ENCODE measurements around the gene SRL. TPM values are rescaled to one million over a fixed set of nuclear protein-coding genes. Genes with fewer than 3 reads are reported as not detected.
A peak's percentile ranks its signal among the peaks of the same experiment; 100 is the strongest.

Gene SRL
- total RNA-seq, 2 donors from 2014 or later: 295 to 466 TPM

DNA sequence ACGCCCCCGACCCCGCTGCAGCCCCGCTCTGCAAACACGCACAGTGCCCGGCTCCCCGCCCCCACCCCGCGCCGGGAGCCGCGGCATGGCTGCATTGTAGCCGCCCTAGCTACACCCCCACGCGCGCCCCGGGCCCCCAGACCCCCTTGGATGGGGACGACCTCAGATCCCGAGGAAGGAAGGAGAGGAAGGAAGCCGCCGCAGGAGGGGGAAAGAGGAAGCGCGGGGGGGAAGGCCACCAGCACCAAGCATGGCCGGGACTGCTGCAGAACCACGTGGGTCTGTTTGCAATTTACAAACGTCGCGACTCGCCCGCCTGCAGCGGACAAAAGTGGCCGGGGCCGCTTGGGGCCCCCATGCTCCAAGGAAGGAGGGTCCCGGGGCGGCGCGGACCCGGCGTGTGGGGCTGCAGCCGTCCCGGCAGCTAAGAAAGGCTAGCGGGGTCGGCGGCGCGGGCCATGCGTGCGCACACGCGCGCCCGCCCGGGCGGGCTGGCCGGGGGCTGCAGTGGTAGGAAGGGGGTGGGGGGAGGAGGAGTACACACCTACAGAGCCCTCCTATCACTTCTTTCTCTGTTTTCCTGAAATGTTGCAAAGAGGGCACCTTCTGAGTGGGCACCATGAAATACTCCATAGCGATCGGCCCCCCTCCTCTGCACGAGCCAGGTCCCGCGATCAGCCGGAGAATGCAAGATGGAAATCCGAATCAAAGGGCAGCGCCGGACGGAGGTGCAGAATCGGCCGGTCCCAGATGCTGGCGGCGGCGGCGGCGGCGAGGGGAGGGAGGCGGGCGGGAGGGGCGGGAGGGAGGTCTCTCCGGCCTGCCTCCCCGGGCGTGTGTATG is 30.5 kb upstream of the SRL start:
- TF ChIP-seq, protein P1, sequence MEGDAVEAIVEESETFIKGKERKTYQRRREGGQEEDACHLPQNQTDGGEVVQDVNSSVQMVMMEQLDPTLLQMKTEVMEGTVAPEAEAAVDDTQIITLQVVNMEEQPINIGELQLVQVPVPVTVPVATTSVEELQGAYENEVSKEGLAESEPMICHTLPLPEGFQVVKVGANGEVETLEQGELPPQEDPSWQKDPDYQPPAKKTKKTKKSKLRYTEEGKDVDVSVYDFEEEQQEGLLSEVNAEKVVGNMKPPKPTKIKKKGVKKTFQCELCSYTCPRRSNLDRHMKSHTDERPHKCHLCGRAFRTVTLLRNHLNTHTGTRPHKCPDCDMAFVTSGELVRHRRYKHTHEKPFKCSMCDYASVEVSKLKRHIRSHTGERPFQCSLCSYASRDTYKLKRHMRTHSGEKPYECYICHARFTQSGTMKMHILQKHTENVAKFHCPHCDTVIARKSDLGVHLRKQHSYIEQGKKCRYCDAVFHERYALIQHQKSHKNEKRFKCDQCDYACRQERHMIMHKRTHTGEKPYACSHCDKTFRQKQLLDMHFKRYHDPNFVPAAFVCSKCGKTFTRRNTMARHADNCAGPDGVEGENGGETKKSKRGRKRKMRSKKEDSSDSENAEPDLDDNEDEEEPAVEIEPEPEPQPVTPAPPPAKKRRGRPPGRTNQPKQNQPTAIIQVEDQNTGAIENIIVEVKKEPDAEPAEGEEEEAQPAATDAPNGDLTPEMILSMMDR (IDR thresholded peaks at IDR 0.05): no peak
- Histone ChIP-seq H3K4me3 (peak overlapping the region; percentile 92 to 96), H3K27me3 (no peaks in the 10 kb centered on the region), H3K4me1 (peaks cover 0 to 16% of the 10 kb centered on the region in 2 donors), H3K9me3 (no peaks in the 10 kb centered on the region), H3K27ac (peak overlapping the region; percentile 82 to 90), H3K36me3 (no peaks in the 10 kb centered on the region)
- DNase-seq (ENCODE audit: low spot score): no peak

DNA sequence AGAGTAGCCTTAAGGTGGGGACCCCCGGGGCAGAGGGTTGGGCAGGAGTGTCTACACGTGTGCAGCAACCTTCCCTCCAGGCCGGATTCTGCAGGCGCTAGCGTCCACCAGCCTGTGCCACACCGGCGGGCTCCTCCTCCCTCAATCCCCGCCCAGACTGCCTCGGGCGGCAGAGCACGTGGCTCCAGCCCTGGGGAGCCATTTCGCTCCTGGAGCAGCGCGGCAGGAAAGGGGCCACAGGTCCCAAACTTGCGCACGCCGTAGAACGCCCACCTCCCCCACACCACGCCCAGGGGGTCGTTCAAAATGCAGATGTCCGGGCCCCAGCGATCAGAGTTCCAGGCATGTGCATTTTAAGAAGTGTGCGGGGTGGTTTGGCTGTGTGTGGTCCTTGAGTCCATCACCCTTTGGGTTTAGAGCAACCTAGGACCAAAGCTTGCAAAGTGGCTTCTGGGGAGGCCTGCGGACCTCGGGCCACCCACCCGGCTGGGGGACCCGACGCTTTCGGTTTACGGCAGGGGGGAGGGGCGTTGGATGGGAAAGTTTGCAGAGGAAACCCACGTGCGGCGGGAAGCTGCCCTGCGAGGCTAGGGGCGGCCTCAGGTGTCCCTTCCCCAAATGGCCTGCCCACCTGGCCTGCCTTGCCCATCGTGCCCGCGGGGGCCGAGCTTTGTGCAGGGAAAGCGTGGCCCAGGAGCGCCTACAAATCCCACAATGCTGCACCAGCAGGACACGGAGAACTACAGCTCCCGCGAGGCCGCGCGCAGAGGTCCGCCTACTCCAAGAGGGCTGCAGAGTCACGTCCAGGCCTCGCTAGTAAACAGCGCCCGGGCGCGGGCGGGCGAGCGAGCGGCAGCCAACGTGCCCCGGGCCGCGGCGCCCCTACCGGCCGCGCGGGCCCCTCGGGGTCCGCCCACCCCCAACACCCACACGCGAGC is 29.6 kb upstream of the SRL start:
- H3K9me3 ChIP-seq: no peaks in the 10 kb centered on the region
- no peaks in the 10 kb centered on the region for H3K27me3 ChIP-seq
- H3K4me1 ChIP-seq: peaks cover 0 to 16% of the 10 kb centered on the region in 2 donors
- DNase-seq (ENCODE audit: low spot score): peak; percentile 93
- H3K27ac ChIP-seq: peak overlapping the region; percentile 82 to 90
- H3K36me3 ChIP-seq: no peaks in the 10 kb centered on the region
- TF ChIP-seq, protein P1 (IDR thresholded peaks at IDR 0.05): peak in 1 of 2 donors; percentile 26
- peak overlapping the region; percentile 92 to 96 for H3K4me3 ChIP-seq

GRCh38 chr16:4270595-4270994 is 28.7 kb upstream of the SRL start:
- Histone ChIP-seq H3K4me1 (peaks cover 0 to 21% of the 10 kb centered on the region in 2 donors), H3K27ac (no peak overlapping the region), H3K36me3 (no peaks in the 10 kb centered on the region), H3K27me3 (no peaks in the 10 kb centered on the region), H3K4me3 (peak overlapping the region in 1 of 2 donors; percentile 96), H3K9me3 (no peaks in the 10 kb centered on the region)
- TF ChIP-seq, protein P1 (IDR thresholded peaks at IDR 0.05): no peak
- no peak for DNase-seq (ENCODE audit: low spot score)

- Histone ChIP-seq H3K4me3 (no peak overlapping the region), H3K9me3 (no peaks in the 10 kb centered on the region), H3K27me3 (no peaks in the 10 kb centered on the region), H3K36me3 (no peaks in the 10 kb centered on the region), H3K4me1 (peaks cover 0 to 23% of the 10 kb centered on the region in 2 donors), H3K27ac (no peak overlapping the region)
- DNase-seq (ENCODE audit: low spot score): no peak
- TF ChIP-seq, protein P1 (IDR thresholded peaks at IDR 0.05): no peak
Observed at GRCh38 chr16:4270091-4270490, 28.2 kb upstream of the SRL start.

DNA sequence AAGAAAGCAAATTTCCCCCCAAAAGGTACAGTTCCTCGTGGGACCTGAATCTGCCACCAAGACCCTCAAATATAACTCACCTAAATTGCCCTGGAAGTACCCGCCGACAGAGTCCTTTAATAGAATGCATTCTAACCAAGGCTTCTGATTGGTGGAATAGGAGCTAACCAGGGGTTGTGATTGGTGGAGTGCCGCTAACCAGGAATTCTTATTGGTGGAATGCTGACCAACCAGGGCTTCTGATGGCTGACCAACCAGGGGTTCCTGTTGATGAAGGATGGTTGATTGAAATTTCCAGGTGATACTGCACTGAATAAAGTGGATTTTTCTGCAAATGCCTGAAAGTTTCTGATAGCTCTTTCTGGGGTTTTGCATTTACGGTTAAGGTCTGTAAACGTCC is 24.5 kb upstream of the SRL start:
- peaks cover 0 to 34% of the 10 kb centered on the region in 2 donors for H3K4me1 ChIP-seq
- H3K36me3 ChIP-seq: peaks cover 7% of the 10 kb centered on the region
- H3K9me3 ChIP-seq: no peaks in the 10 kb centered on the region
- H3K27ac ChIP-seq: no peak overlapping the region
- no peak for DNase-seq (ENCODE audit: low spot score)
- TF ChIP-seq, protein P1 (IDR thresholded peaks at IDR 0.05): no peak
- no peak overlapping the region for H3K4me3 ChIP-seq
- no peaks in the 10 kb centered on the region for H3K27me3 ChIP-seq

Data from right atrium auricular region (tissue), 2 donors.